Adrenal gland (tissue), 12 donors: ENCODE results near the gene LRRC74A. TPM values are rescaled to one million over a fixed set of nuclear protein-coding genes. Genes with fewer than 3 reads are reported as not detected.

Source experiments
- DNase-seq, 7 donors: peaks; one replicate each; pipeline ENCODE4 v3.0.0-alpha.2; 2019 to 2020
- H3K27ac ChIP-seq, 5 donors: fragments of 200-600 bp; sonication (generic) in 4 of 5; 1 replicate in 3 of 5; 2 replicates in 2 of 5; pipeline versions ENCODE4 v1.5.1 to v1.8.0; 2016 to 2020; ENCODE audit warnings: mild to moderate bottlenecking in 1 of 5
- H3K27me3 ChIP-seq: fragments of 200-600 bp; 2 replicates; pipeline ENCODE4 v1.8.0; 2021
- H3K36me3 ChIP-seq, 2 donors: fragments of 200-600 bp; replicated peaks in 1 of 2; 1 replicate in 1 of 2; 2 replicates in 1 of 2; pipeline versions ENCODE4 v1.5.1 to v1.8.0; 2018 to 2022
- H3K4me1 ChIP-seq, 2 donors: fragments of 200-600 bp; replicated peaks in 1 of 2; 1 replicate in 1 of 2; 2 replicates in 1 of 2; pipeline versions ENCODE4 v1.5.1 to v1.8.0; 2018 to 2021
- H3K4me3 ChIP-seq, 4 donors: fragments of 200-600 bp; sonication (generic) in 3 of 4; one replicate each; pipeline ENCODE4 v1.5.1; 2016 to 2018
- H3K9me3 ChIP-seq, 3 donors: fragments of 200-600 bp; sonication (generic) in 1 of 3; replicated peaks in 1 of 3; 1 replicate in 2 of 3; 2 replicates in 1 of 3; pipeline versions ENCODE4 v1.5.1 to v1.8.0; 2016 to 2021
- POLR2A ChIP-seq, 2 donors: fragments of 450-650 bp; IDR thresholded peaks; one replicate each; pipeline ENCODE4 v1.6.1; 2017; ENCODE audit warnings: antibody characterized with exemption in 2 of 2, mild to moderate bottlenecking in 2 of 2, moderate library complexity in 1 of 2
- WGBS, 4 donors: extraction: QIAGEN DNeasy Blood & Tissue Kit in 2 of 4; methylation state at CpG; one replicate each; pipeline versions ENCODE4 v1.1.5 to v1.1.7; 2013 to 2017; 5-methylcytosine and 5-hydroxymethylcytosine counted together
- intact Hi-C, 2 donors: fragments of 100-400 bp; cut with DNase I; formaldehyde crosslinking; loops; one replicate each; pipeline versions ENCODE4 v1.14.1 to v1.15.0; 2022 to 2023
- polyA plus RNA-seq, 3 donors: library from polyadenylated mRNA; stranded (reverse); fragments of 200-250 nt in 2 of 3; fragments of 350-450 nt in 1 of 3; fragmentation: Illumina TruSeq in 1 of 3; extraction: RNeasy Lipid Tissue Mini Kit (QIAGEN cat#74804) in 1 of 3; gene quantifications; one replicate each; pipeline ENCODE4 v1.2.3, GENCODE V29; 2013 to 2014
- total RNA-seq, 9 donors: library from RNA; depleted of rRNA in 4 of 9; stranded (reverse); fragments of >200 nt in 4 of 9; fragments of 120-200 nt in 1 of 9; fragmentation: NEBNext Ultra II Directional in 1 of 9; extraction: Animal tissue kit (Norgen Biotek cat#: 25700) in 1 of 9; gene quantifications; one replicate each; pipeline versions ENCODE4 v1.1.0 to v1.2.4, GENCODE V29; 2013 to 2023
- TF ChIP-seq, protein P1 (sequence below), 6 experiments: fragments of 450-650 bp in 4 of 6; fragments of 200-600 bp in 2 of 6; sonication (generic) in 1 of 6; IDR thresholded peaks; 1 replicate in 5 of 6; 2 replicates in 1 of 6; pipeline versions ENCODE4 v1.5.1 to v1.8.0; 2016 to 2021; ENCODE audit warnings: antibody characterized with exemption in 6 of 6, mild to moderate bottlenecking in 2 of 6, moderate library complexity in 1 of 6
- donor health status: healthy with polysubstance abuse.
- donor health status: Bipolar disorder and iron deficiency.
- donor health status: DM: yes; HTN: yes; CAD: no.
- donor health status: DM: no; HTN: no; CAD: no.
- donor health status: DM: no; HTN: no; CAD: no.
- donor health status: DM: yes; HTN: yes; CAD: no.

LRRC74A gene
- total and polyA plus RNA-seq, 12 donors, result not detected

DNA sequence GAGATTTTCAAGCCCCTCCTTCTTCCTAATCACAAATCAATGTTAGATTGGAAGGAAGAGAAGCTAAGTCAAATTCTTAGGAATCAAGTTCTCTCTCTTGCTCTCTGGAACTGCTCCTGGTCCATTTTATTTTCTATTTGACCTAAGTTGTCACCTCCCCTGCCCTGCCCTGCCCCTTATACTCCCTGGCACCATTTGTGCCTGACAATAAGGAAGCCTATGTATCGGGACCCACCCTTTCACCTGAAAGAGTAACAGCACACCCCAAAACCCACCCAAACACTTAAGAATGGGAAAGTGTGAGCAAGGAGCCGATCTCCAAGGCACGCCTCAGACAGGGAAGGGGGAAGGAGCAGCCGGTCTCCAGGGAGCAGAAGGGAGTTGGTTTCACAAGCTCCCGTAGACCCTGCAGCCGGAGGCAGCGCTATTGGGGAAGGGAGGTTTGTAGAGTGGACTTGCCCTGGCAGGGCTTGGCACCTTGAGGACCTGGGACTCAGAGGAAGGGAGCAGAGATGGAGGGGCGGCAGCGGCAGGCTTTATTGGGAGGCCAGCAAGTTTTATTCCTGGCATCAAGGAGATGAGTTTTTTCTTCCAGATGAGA is 1.6 kb downstream of the LRRC74A start:
- TF ChIP-seq, protein P1, sequence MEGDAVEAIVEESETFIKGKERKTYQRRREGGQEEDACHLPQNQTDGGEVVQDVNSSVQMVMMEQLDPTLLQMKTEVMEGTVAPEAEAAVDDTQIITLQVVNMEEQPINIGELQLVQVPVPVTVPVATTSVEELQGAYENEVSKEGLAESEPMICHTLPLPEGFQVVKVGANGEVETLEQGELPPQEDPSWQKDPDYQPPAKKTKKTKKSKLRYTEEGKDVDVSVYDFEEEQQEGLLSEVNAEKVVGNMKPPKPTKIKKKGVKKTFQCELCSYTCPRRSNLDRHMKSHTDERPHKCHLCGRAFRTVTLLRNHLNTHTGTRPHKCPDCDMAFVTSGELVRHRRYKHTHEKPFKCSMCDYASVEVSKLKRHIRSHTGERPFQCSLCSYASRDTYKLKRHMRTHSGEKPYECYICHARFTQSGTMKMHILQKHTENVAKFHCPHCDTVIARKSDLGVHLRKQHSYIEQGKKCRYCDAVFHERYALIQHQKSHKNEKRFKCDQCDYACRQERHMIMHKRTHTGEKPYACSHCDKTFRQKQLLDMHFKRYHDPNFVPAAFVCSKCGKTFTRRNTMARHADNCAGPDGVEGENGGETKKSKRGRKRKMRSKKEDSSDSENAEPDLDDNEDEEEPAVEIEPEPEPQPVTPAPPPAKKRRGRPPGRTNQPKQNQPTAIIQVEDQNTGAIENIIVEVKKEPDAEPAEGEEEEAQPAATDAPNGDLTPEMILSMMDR (IDR thresholded peaks at IDR 0.05), result no peak
- no peak for TF ChIP-seq POLR2A (IDR thresholded peaks at IDR 0.05)
- H3K36me3 ChIP-seq, result no peaks in the 10 kb centered on the region
- H3K27me3 ChIP-seq, result no peaks in the 10 kb centered on the region
- H3K9me3 ChIP-seq, result no peaks in the 10 kb centered on the region
- no peak for DNase-seq
- H3K4me1 ChIP-seq, result no peaks in the 10 kb centered on the region
- 77 to 92% (median 81%) methylated on average over 9 of the region's 9 CpGs for WGBS, 4 donors
- H3K4me3 ChIP-seq, result no peak overlapping the region
- no peak overlapping the region for H3K27ac ChIP-seq
- intact Hi-C loops, result no loop called here

DNA sequence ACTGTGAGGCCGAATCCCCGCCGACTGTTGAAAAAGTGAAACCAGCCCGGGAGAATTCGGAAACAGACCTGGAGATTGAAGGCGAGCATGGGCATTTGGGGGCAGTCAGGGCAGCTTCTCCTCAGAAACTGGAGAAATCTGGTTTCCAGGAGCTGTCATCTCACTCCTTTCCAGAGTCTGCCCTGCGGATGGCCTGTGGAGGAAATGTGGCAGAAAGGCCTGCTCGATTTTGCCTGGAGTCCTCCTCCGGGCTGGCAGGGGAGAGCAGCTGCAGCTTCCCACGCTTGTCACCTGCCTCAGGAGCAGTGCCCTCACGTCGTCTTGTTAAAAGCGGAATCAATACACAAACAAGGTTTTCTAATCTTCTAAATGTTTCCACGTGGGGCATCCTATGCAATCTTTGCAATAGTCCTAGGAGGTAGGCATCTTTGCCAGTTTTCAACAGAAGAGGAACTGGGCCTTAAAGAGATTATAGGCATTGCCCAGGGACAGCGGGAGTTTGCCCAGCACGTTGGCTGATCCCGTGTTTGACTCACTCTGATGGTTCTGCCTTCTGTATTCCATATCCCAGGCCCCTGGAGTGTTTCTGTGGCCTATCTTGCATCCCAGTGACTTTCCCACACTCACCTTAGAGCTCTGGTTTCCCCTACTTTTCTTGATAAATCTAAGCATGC is 2.3 kb downstream of the LRRC74A start:
- Histone ChIP-seq H3K4me1 (no peaks in the 10 kb centered on the region), H3K27ac (peak overlapping the region in 1 of 5 donors; percentile 20), H3K36me3 (no peaks in the 10 kb centered on the region), H3K9me3 (no peaks in the 10 kb centered on the region), H3K4me3 (no peak overlapping the region), H3K27me3 (no peaks in the 10 kb centered on the region)
- WGBS, 4 donors, result 71 to 82% (median 76%) methylated on average over 17 of the region's 17 CpGs
- intact Hi-C loops, result no loop called here
- no peak for DNase-seq
- TF ChIP-seq, protein P1 (IDR thresholded peaks at IDR 0.05), result no peak
- TF ChIP-seq POLR2A (IDR thresholded peaks at IDR 0.05), result no peak

DNA sequence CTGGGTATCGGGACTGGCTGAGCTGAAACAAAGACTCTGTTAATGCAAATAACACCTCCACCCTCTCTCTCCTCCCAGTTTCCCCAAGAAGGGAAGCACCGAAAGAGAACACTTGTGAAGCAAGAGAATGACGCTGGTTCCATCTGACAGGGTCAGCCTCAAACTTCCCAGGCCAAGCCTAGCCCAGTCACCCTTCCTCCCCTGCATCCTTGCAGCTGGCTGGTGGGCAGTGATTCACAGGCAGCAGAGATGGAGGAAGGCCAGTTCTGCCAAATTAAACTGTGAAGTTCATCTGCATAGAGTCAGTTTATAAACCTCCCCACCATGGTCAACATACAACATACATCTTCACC is 2.8 kb downstream of the LRRC74A start:
- H3K36me3 ChIP-seq, result no peaks in the 10 kb centered on the region
- no peaks in the 10 kb centered on the region for H3K9me3 ChIP-seq
- TF ChIP-seq, protein P1 (IDR thresholded peaks at IDR 0.05), result no peak
- TF ChIP-seq POLR2A (IDR thresholded peaks at IDR 0.05), result no peak
- 64 to 82% (median 73%) methylated on average over 3 of the region's 3 CpGs for WGBS, 4 donors
- H3K27me3 ChIP-seq, result no peaks in the 10 kb centered on the region
- DNase-seq, result peak in 3 of 7 donors; percentile 23 to 53 (median 29)
- no peak overlapping the region for H3K4me3 ChIP-seq
- H3K27ac ChIP-seq, result peak overlapping the region in 1 of 5 donors; percentile 20
- no peaks in the 10 kb centered on the region for H3K4me1 ChIP-seq
- intact Hi-C loops, result no loop called here

DNA sequence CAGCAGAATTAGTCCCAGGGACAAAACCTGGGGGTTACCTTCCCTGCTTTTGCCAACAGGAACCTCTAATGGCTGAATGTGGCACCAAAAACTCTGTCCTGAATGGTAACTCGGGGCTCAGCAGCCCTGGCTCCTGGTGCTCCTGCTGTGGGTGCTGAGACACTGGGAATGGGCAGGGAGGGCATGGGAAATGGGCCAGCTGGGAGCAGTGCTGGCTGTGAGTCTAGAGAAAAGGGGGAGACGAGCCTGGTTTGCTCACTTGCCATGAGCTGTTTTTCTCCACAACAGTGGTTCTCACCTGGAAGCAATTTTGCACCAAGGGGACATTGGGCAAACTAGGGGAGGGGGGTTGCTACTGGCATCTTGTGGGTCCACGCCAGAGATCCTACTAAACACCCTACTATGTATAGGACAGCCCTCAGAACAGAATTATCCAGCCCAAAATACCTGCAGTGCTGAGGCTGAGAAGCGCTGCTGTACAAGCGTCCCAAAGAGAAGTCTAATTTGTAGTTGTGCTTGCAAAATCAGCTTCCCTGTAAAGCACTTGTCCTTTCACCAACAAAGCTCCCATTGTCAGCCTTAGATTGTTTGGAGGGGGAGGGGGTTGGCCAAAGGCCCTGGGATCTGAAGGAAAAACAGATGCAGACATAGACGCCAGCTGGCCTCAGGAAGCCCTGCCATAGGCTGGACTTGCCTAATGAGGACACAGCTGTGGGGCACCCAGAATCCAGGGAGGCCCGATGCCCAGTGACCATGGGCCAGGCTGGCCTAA is 3.6 kb downstream of the LRRC74A start:
- 74 to 81% (median 78%) methylated on average over 7 of the region's 7 CpGs for WGBS, 4 donors

More for the DNA sequence above, 3.6 kb downstream of the LRRC74A start:
- Histone ChIP-seq H3K27ac (no peak overlapping the region), H3K27me3 (no peaks in the 10 kb centered on the region), H3K4me1 (no peaks in the 10 kb centered on the region), H3K4me3 (no peak overlapping the region), H3K36me3 (no peaks in the 10 kb centered on the region), H3K9me3 (no peaks in the 10 kb centered on the region)
- TF ChIP-seq, protein P1 (IDR thresholded peaks at IDR 0.05), result no peak
- no peak for TF ChIP-seq POLR2A (IDR thresholded peaks at IDR 0.05)
- intact Hi-C loops, result no loop called here
- peak in 1 of 7 donors; percentile 12 for DNase-seq
